HepG2 (cell line): ENCODE measurements around the gene MYO7A. TPM values are rescaled to one million over a fixed set of nuclear protein-coding genes. Genes with fewer than 3 reads are reported as not detected.

Experiments used
- ATAC-seq: fragments of 200-7000 bp; cut with Tn5 transposase; 3 replicates; pipeline ENCODE4 v1.9.1; 2020; ENCODE audit warnings: mild to moderate bottlenecking, moderate library complexity
- BruUV-seq: library from RNA; stranded (reverse); fragments of 400-500 nt; replicated peaks from 2 replicates; lab custom pipeline; 2021; lab: Mats Ljungman, UMichigan
- CTCF ChIA-PET: fragments of 300-600 bp; formaldehyde crosslinking; extraction: SDS; loops from one replicate; lab custom pipeline; 2021; ENCODE audit warnings: low total read pairs, inconsistent platforms, low intra/inter-chr PET ratio; lab: Yijun Ruan, JAX
- POLR2A ChIA-PET: fragments of 350-600 bp; sonication (Branson Sonifier 250); formaldehyde crosslinking; loops from one replicate; lab custom pipeline; 2020; ENCODE audit warnings: antibody characterized with exemption, inconsistent platforms; lab: Yijun Ruan, JAX
- DNase-seq: peaks from one replicate; pipeline ENCODE4 v3.0.0-alpha.2; 2015; ENCODE audit warnings: low spot score
- FAIRE-seq: peaks from 3 replicates; lab custom pipeline; 2011; peaks lifted over from hg19 to GRCh38; lab: Jason Lieb, UNC
- H2AFZ ChIP-seq: one replicate; pipeline ENCODE4 v1.6.1; 2011; ENCODE audit warnings: low read length, inconsistent platforms
- H3K27ac ChIP-seq: fragments of 300-600 bp; 3 replicates; pipeline ENCODE4 v1.8.0; 2011; ENCODE audit warnings: mixed run types, mild to moderate bottlenecking, mixed read lengths, low read length, inconsistent platforms; ENCODE audit not compliant: insufficient read depth; ENCODE audit errors: extremely low read length
- H3K27me3 ChIP-seq, 2 experiments: fragments of 200-600 bp in 1 of 2; 2 replicates in 1 of 2; 3 replicates in 1 of 2; pipeline versions ENCODE4 v1.6.0 to v1.8.0; 2011; ENCODE audit warnings: low read length in 2 of 2, mild to moderate bottlenecking in 2 of 2, moderate library complexity in 2 of 2, inconsistent platforms in 1 of 2; ENCODE audit not compliant: insufficient read depth in 2 of 2, control insufficient read depth in 1 of 2
- H3K36me3 ChIP-seq, 2 experiments: fragments of 200-600 bp in 1 of 2; replicated peaks in 1 of 2; 2 replicates in 1 of 2; 3 replicates in 1 of 2; pipeline versions ENCODE4 v1.5.1 to v1.8.0; 2011; ENCODE audit warnings: low read length in 2 of 2, inconsistent platforms in 1 of 2; ENCODE audit not compliant: insufficient read depth in 2 of 2, control insufficient read depth in 1 of 2
- H3K4me1 ChIP-seq: 2 replicates; pipeline ENCODE4 v1.5.1; 2012; ENCODE audit warnings: low read length, inconsistent platforms; ENCODE audit not compliant: insufficient read depth
- H3K4me2 ChIP-seq: 2 replicates; pipeline ENCODE4 v1.6.0; 2011; ENCODE audit warnings: low read depth, low read length, inconsistent platforms
- H3K4me3 ChIP-seq, 3 experiments: fragments of 200-600 bp in 1 of 3; sonication (generic), shearing (Covaris generic) in 1 of 3; replicated peaks in 1 of 3; 2 replicates each; pipeline ENCODE4 v1.5.1; 2011 to 2016; ENCODE audit warnings: low read length in 3 of 3, inconsistent platforms in 2 of 3, low read depth in 2 of 3, mild to moderate bottlenecking in 2 of 3, control low read depth in 1 of 3, mixed read lengths in 1 of 3; ENCODE audit not compliant: insufficient read depth in 1 of 3
- H3K79me2 ChIP-seq: one replicate; pipeline ENCODE4 v1.6.1; 2011; ENCODE audit warnings: low read length, inconsistent platforms; ENCODE audit not compliant: insufficient read depth
- H3K9ac ChIP-seq: 2 replicates; pipeline ENCODE4 v1.6.0; 2011; ENCODE audit warnings: mild to moderate bottlenecking, low read depth, low read length, inconsistent platforms; ENCODE audit not compliant: insufficient read depth
- H3K9me3 ChIP-seq: 2 replicates; pipeline ENCODE4 v1.5.1; 2012; ENCODE audit warnings: mild to moderate bottlenecking, low read length
- H4K20me1 ChIP-seq: 2 replicates; pipeline ENCODE4 v1.6.0; 2011; ENCODE audit warnings: inconsistent platforms, mild to moderate bottlenecking, low read length, moderate library complexity; ENCODE audit not compliant: insufficient read depth
- HNF4G ChIP-seq, 2 experiments: sonication (generic) in 1 of 2; formaldehyde crosslinking in 1 of 2; IDR thresholded peaks; 2 replicates each; pipeline versions ENCODE4 v1.4.0 to v1.6.1; 2011 to 2020; ENCODE audit warnings: borderline replicate concordance in 2 of 2, low read depth in 2 of 2, mild to moderate bottlenecking in 2 of 2, low read length in 1 of 2, missing genetic modification reagents in 1 of 2, moderate library complexity in 1 of 2
- HOXA3 ChIP-seq: sonication (generic); formaldehyde crosslinking; IDR thresholded peaks from 2 replicates; pipeline ENCODE4 v1.5.0; 2020; ENCODE audit warnings: missing genetic modification reagents
- NFE2L1 ChIP-seq: sonication (generic); formaldehyde crosslinking; IDR thresholded peaks from 2 replicates; pipeline ENCODE4 v1.4.0; 2020; ENCODE audit warnings: missing genetic modification reagents, mild to moderate bottlenecking, borderline replicate concordance
- NFKBIZ ChIP-seq: IDR thresholded peaks from 2 replicates; pipeline ENCODE4 v1.6.1; 2018; ENCODE audit warnings: missing genetic modification reagents, missing compliant biosample characterization
- PITX1 ChIP-seq: sonication (generic); formaldehyde crosslinking; IDR thresholded peaks from 2 replicates; pipeline ENCODE4 v1.5.1; 2020; ENCODE audit warnings: mild to moderate bottlenecking, missing genetic modification reagents
- RFX1 ChIP-seq: fragments of 450-650 bp; IDR thresholded peaks from 2 replicates; pipeline ENCODE4 v1.6.1; 2017
- ZNF101 ChIP-seq: sonication (generic); formaldehyde crosslinking; IDR thresholded peaks from 2 replicates; pipeline ENCODE4 v1.4.0; 2020; ENCODE audit warnings: mild to moderate bottlenecking, low read depth, missing genetic modification reagents, borderline replicate concordance
- ZNF225 ChIP-seq: sonication (generic); formaldehyde crosslinking; IDR thresholded peaks from 2 replicates; pipeline ENCODE4 v1.4.0; 2020; ENCODE audit warnings: mild to moderate bottlenecking, missing genetic modification reagents
- ZNF331 ChIP-seq: sonication (generic); formaldehyde crosslinking; IDR thresholded peaks from 2 replicates; pipeline ENCODE4 v1.4.0; 2020; ENCODE audit warnings: missing genetic modification reagents
- ZNF713 ChIP-seq: sonication (generic); formaldehyde crosslinking; IDR thresholded peaks from 2 replicates; pipeline ENCODE4 v1.4.0; 2020; ENCODE audit warnings: mild to moderate bottlenecking, missing genetic modification reagents
- WGBS: methylation state at CpG from one replicate; pipeline ENCODE4 v1.1.6; 2017; ENCODE audit warnings: low lambda C conversion rate; 5-methylcytosine and 5-hydroxymethylcytosine counted together
- in situ Hi-C: cut with HindIII; loops from 2 replicates; pipeline ENCODE4 v1.10.0; 2017; ENCODE audit warnings: low pct_unique_long_range_greater_than_20kb; ENCODE audit not compliant: extremely low pct_ligation_motif_present
- intact Hi-C: fragments of 100-400 bp; cut with micrococcal nuclease; formaldehyde crosslinking; loops from one replicate; pipeline ENCODE4 v1.10.0; 2022; ENCODE audit not compliant: unreplicated experiment
- polyA plus RNA-seq, 8 experiments: library from polyadenylated mRNA; depleted of rRNA in 3 of 8; stranded (reverse) in 7 of 8; unstranded in 1 of 8; fragments of >200 nt; fragmentation: Illumina TruSeq in 4 of 8; extraction: Trizol in 4 of 8; gene quantifications; 2 replicates each; pipeline versions ENCODE4 v1.2.1 to v1.2.3, GENCODE V29; 2011 to 2016; ENCODE audit warnings: low read depth in 4 of 8, missing spikeins in 1 of 8, mixed read lengths in 1 of 8; ENCODE audit not compliant: insufficient read depth in 1 of 8
- total RNA-seq, 5 experiments: library from RNA; depleted of rRNA; stranded (reverse); fragments of >200 nt; fragmentation: Illumina TruSeq; extraction: Trizol; gene quantifications; 2 replicates each; pipeline ENCODE4 v1.2.3, GENCODE V29; 2016; ENCODE audit warnings: low read depth in 1 of 5
- TF ChIP-seq, protein P1 (sequence below): sonication (generic); formaldehyde crosslinking; IDR thresholded peaks from 2 replicates; pipeline ENCODE4 v1.5.0; 2020; ENCODE audit warnings: mild to moderate bottlenecking, missing genetic modification reagents
- TF ChIP-seq, protein P2 (sequence below): sonication (generic); formaldehyde crosslinking; conservative IDR thresholded peaks from 2 replicates; pipeline ENCODE4 v1.4.0; 2020; ENCODE audit warnings: mild to moderate bottlenecking, missing genetic modification reagents, moderate library complexity
- TF ChIP-seq, protein P3 (sequence below): sonication (generic); formaldehyde crosslinking; IDR thresholded peaks from 2 replicates; pipeline ENCODE4 v1.4.0; 2020; ENCODE audit warnings: missing genetic modification reagents

The MYO7A gene
- total and polyA plus RNA-seq, 2 of the 13 experiments (the other 11 are each of a cell fraction or from before 2014, with no cell fraction given), result 7.5 to 10.0 TPM

DNA sequence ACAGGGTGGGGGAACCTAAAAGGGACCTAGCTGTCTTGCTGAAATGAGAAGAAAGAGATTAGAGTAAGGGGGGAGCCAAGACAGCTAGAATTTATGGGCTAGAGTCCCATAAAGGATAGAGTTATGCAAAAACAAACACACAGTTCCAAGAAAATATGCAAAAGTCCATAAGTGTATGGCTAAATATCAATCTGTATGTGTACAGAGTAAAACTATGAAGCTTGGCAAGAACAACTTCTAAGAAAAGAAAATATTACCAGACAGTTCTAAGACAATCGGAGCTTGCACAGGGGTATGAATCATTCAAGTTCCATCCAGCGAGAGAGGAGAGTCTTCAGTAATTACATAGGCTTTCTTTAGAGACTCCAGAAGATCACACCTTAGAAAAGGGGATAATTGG is 131.6 kb downstream of the MYO7A start:
- TF ChIP-seq HNF4G (IDR thresholded peaks at IDR 0.05; ENCODE audit: borderline replicate concordance, low read depth, low read length), result no peak
- no peak for TF ChIP-seq HNF4G (CRISPR knock-in tag; IDR thresholded peaks at IDR 0.05; ENCODE audit: borderline replicate concordance, low read depth)
- TF ChIP-seq, protein P1, sequence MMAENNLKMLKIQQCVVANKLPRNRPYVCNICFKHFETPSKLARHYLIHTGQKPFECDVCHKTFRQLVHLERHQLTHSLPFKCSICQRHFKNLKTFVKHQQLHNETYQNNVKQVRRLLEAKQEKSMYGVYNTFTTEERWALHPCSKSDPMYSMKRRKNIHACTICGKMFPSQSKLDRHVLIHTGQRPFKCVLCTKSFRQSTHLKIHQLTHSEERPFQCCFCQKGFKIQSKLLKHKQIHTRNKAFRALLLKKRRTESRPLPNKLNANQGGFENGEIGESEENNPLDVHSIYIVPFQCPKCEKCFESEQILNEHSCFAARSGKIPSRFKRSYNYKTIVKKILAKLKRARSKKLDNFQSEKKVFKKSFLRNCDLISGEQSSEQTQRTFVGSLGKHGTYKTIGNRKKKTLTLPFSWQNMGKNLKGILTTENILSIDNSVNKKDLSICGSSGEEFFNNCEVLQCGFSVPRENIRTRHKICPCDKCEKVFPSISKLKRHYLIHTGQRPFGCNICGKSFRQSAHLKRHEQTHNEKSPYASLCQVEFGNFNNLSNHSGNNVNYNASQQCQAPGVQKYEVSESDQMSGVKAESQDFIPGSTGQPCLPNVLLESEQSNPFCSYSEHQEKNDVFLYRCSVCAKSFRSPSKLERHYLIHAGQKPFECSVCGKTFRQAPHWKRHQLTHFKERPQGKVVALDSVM (CRISPR knock-in tag), result no peak
- TF ChIP-seq RFX1, result no peak
- TF ChIP-seq HOXA3 (CRISPR knock-in tag), result no peak
- TF ChIP-seq ZNF331, result no peak
- TF ChIP-seq, protein P2, sequence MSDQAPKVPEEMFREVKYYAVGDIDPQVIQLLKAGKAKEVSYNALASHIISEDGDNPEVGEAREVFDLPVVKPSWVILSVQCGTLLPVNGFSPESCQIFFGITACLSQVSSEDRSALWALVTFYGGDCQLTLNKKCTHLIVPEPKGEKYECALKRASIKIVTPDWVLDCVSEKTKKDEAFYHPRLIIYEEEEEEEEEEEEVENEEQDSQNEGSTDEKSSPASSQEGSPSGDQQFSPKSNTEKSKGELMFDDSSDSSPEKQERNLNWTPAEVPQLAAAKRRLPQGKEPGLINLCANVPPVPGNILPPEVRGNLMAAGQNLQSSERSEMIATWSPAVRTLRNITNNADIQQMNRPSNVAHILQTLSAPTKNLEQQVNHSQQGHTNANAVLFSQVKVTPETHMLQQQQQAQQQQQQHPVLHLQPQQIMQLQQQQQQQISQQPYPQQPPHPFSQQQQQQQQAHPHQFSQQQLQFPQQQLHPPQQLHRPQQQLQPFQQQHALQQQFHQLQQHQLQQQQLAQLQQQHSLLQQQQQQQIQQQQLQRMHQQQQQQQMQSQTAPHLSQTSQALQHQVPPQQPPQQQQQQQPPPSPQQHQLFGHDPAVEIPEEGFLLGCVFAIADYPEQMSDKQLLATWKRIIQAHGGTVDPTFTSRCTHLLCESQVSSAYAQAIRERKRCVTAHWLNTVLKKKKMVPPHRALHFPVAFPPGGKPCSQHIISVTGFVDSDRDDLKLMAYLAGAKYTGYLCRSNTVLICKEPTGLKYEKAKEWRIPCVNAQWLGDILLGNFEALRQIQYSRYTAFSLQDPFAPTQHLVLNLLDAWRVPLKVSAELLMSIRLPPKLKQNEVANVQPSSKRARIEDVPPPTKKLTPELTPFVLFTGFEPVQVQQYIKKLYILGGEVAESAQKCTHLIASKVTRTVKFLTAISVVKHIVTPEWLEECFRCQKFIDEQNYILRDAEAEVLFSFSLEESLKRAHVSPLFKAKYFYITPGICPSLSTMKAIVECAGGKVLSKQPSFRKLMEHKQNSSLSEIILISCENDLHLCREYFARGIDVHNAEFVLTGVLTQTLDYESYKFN (CRISPR knock-in tag), result no peak
- TF ChIP-seq ZNF713 (CRISPR knock-in tag), result no peak
- TF ChIP-seq NFE2L1, result no peak
- TF ChIP-seq, protein P3, sequence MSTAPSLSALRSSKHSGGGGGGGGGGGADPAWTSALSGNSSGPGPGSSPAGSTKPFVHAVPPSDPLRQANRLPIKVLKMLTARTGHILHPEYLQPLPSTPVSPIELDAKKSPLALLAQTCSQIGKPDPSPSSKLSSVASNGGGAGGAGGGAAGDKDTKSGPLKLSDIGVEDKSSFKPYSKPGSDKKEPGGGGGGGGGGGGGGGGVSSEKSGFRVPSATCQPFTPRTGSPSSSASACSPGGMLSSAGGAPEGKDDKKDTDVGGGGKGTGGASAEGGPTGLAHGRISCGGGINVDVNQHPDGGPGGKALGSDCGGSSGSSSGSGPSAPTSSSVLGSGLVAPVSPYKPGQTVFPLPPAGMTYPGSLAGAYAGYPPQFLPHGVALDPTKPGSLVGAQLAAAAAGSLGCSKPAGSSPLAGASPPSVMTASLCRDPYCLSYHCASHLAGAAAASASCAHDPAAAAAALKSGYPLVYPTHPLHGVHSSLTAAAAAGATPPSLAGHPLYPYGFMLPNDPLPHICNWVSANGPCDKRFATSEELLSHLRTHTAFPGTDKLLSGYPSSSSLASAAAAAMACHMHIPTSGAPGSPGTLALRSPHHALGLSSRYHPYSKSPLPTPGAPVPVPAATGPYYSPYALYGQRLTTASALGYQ (CRISPR knock-in tag), result no peak
- no peak for TF ChIP-seq ZNF101
- TF ChIP-seq ZNF225, result no peak
- no peak for TF ChIP-seq PITX1 (CRISPR knock-in tag)
- TF ChIP-seq NFKBIZ, result no peak
- no peaks in the 10 kb centered on the region for H3K79me2 ChIP-seq
- no TSS peak for BruUV-seq
- 43% methylated on average over 2 of the region's 2 CpGs for WGBS
- H2AFZ ChIP-seq, result no peak overlapping the region
- no peaks in the 10 kb centered on the region for H3K36me3 ChIP-seq
- no peaks in the 10 kb centered on the region for H3K27me3 ChIP-seq
- in situ Hi-C loops (no loop called here), intact Hi-C loops (no loop called here)
- no peaks in the 10 kb centered on the region for H4K20me1 ChIP-seq
- no peak overlapping the region for H3K9ac ChIP-seq
- no peak overlapping the region for H3K4me3 ChIP-seq
- no peaks in the 10 kb centered on the region for H3K4me1 ChIP-seq
- CTCF ChIA-PET, result no interaction called here
- no peak overlapping the region for H3K4me2 ChIP-seq
- no peak for DNase-seq
- H3K9me3 ChIP-seq, result peaks cover 10% of the 10 kb centered on the region; the same call in 1 of the 2 replicates
- FAIRE-seq, result no peak
- no peak for ATAC-seq
- no peak overlapping the region for H3K27ac ChIP-seq
- POLR2A ChIA-PET, result no interaction called here
